ENCODE measurements around the gene SPATA2L. TPM values are rescaled to one million over a fixed set of nuclear protein-coding genes. Genes with fewer than 3 reads are reported as not detected.
A peak's percentile ranks its signal among the peaks of the same experiment; 100 is the strongest.

SPATA2L gene
- total and polyA plus RNA-seq, 2 of the 13 experiments (the other 11 are each of a cell fraction or from before 2014, with no cell fraction given), result 9.1 to 20.7 TPM

GRCh38 chr16:89720813-89721545 is 19.5 kb upstream of the SPATA2L start, which contains the start of the genes VPS9D1 and ZNF276 (continued):
- TF ChIP-seq ZNF142 (CRISPR knock-in tag; IDR thresholded peaks at IDR 0.05), result peak; percentile 97
- peak; percentile 61; the same call in 1 of the 2 replicates for TF ChIP-seq MAFG (CRISPR knock-in tag; IDR thresholded peaks at IDR 0.05)
- TF ChIP-seq ZBTB39 (CRISPR knock-in tag; IDR thresholded peaks at IDR 0.05), result no peak; the same call in 1 of the 2 replicates
- no peak for TF ChIP-seq ARNT (IDR thresholded peaks at IDR 0.05)
- TF ChIP-seq PBX3 (CRISPR knock-in tag; IDR thresholded peaks at IDR 0.05; ENCODE audit: borderline replicate concordance), result no peak
- TF ChIP-seq ZNF512B (CRISPR knock-in tag; IDR thresholded peaks at IDR 0.05; ENCODE audit: borderline replicate concordance), result no peak
- peak; percentile 40 for TF ChIP-seq CBX1 (IDR thresholded peaks at IDR 0.05; ENCODE audit: low read depth)
- peak; percentile 90 for TF ChIP-seq PHF5A (CRISPR knock-in tag; IDR thresholded peaks at IDR 0.05; ENCODE audit: low read depth, unreplicated experiment)
- no peak; the same call in 1 of the 2 replicates for TF ChIP-seq ZSCAN9 (CRISPR knock-in tag; IDR thresholded peaks at IDR 0.05; ENCODE audit: borderline replicate concordance)
- TF ChIP-seq NFKBIZ (CRISPR knock-in tag; IDR thresholded peaks at IDR 0.05), result no peak
- peak; percentile 67; the same call in 1 of the 2 replicates for TF ChIP-seq ZNF280B (CRISPR knock-in tag; IDR thresholded peaks at IDR 0.05; ENCODE audit: borderline replicate concordance)
- no peak; the same call in 1 of the 2 replicates for TF ChIP-seq NR1H2 (CRISPR knock-in tag; IDR thresholded peaks at IDR 0.05; ENCODE audit: borderline replicate concordance, low read depth)
- no peak for TF ChIP-seq TCF7 (IDR thresholded peaks at IDR 0.05; ENCODE audit: low read depth)
- TF ChIP-seq ZFP1 (CRISPR knock-in tag; IDR thresholded peaks at IDR 0.05), result peak; percentile 38; the same call in 1 of the 2 replicates
- peak; percentile 99 for TF ChIP-seq GTF3A (CRISPR knock-in tag; conservative IDR thresholded peaks at IDR 0.05)
